K562 (cell line): Measurements from ENCODE around the gene BNIP2. TPM values are rescaled to one million over a fixed set of nuclear protein-coding genes. Genes with fewer than 3 reads are reported as not detected.
A peak's percentile ranks its signal among the peaks of the same experiment; 100 is the strongest.

ENCODE experiments used
- C11orf30 ChIP-seq: fragments of 450-650 bp; IDR thresholded peaks from 2 replicates; pipeline ENCODE4 v1.6.1; 2016; ENCODE audit warnings: low read depth, mild to moderate bottlenecking
- FOXJ3 ChIP-seq: sonication (generic); formaldehyde crosslinking; IDR thresholded peaks from 2 replicates; pipeline ENCODE4 v1.4.0; 2020; ENCODE audit warnings: mild to moderate bottlenecking, missing genetic modification reagents
- GABPA ChIP-seq: fragments of 200-800 bp; sonication (Bioruptor generic); conservative IDR thresholded peaks from 2 replicates; pipeline ENCODE4 v1.6.1; 2016; ENCODE audit warnings: low read depth, missing genetic modification characterization, missing compliant biosample characterization
- HDAC1 ChIP-seq, 2 experiments: fragments of 450-650 bp; IDR thresholded peaks; 2 replicates each; pipeline ENCODE4 v1.6.1; 2016 to 2017; ENCODE audit warnings: inconsistent platforms in 1 of 2, mild to moderate bottlenecking in 1 of 2, moderate library complexity in 1 of 2
- HNRNPK ChIP-seq: fragments of 200-400 bp; formaldehyde crosslinking; IDR thresholded peaks from one replicate; pipeline ENCODE4 v1.6.1; 2018; ENCODE audit warnings: mild to moderate bottlenecking, low read depth, low read length; ENCODE audit not compliant: poor library complexity, severe bottlenecking
- IFI16 ChIP-seq: fragments of 250-450 bp; sonication (Bioruptor Pico); IDR thresholded peaks from 2 replicates; pipeline ENCODE4 v2.1.2; 2022; ENCODE audit warnings: mild to moderate bottlenecking, inconsistent platforms
- JUND ChIP-seq, 2 experiments: IDR thresholded peaks; 2 replicates in 1 of 2; 3 replicates in 1 of 2; pipeline ENCODE4 v1.6.1; 2011; ENCODE audit warnings: borderline replicate concordance in 2 of 2, low read depth in 2 of 2, low read length in 2 of 2, improper control_type of control experiment in 1 of 2, missing biosample characterization in 1 of 2, missing genetic modification characterization in 1 of 2, missing genetic modification reagents in 1 of 2
- KDM1A ChIP-seq, 2 experiments: fragments of 450-650 bp; IDR thresholded peaks; 2 replicates each; pipeline ENCODE4 v1.6.1; 2016; ENCODE audit warnings: mild to moderate bottlenecking in 2 of 2
- MAFF ChIP-seq: IDR thresholded peaks from 2 replicates; pipeline ENCODE4 v1.6.1; 2012; ENCODE audit warnings: low read length, improper control_type of control experiment
- MAFG ChIP-seq: fragments of 450-650 bp; conservative IDR thresholded peaks from 2 replicates; pipeline ENCODE4 v1.6.1; 2016; ENCODE audit warnings: missing genetic modification characterization, missing compliant biosample characterization
- MYBL2 ChIP-seq, 2 experiments: fragments of 450-650 bp in 1 of 2; sonication (generic) in 1 of 2; formaldehyde crosslinking in 1 of 2; IDR thresholded peaks; 2 replicates each; pipeline versions ENCODE4 v1.6.1 to v1.8.1; 2017 to 2022; ENCODE audit warnings: borderline replicate concordance in 1 of 2, inconsistent platforms in 1 of 2, low read depth in 1 of 2, mild to moderate bottlenecking in 1 of 2, missing genetic modification reagents in 1 of 2, moderate library complexity in 1 of 2
- SMAD3 ChIP-seq: fragments of 450-650 bp; formaldehyde crosslinking; conservative IDR thresholded peaks from 2 replicates; pipeline ENCODE4 v1.4.0; 2020; ENCODE audit warnings: mild to moderate bottlenecking
- SMARCA4 ChIP-seq: fragments of 450-650 bp; IDR thresholded peaks from 2 replicates; pipeline ENCODE4 v1.6.1; 2016
- SMARCC2 ChIP-seq: fragments of 450-650 bp; IDR thresholded peaks from 2 replicates; pipeline ENCODE4 v1.6.1; 2017; ENCODE audit warnings: antibody characterized with exemption, moderate library complexity, mild to moderate bottlenecking, low read depth
- SMARCE1 ChIP-seq: fragments of 450-650 bp; IDR thresholded peaks from 2 replicates; pipeline ENCODE4 v1.7.1; 2016; ENCODE audit warnings: mild to moderate bottlenecking
- TCF3 ChIP-seq: sonication (generic); formaldehyde crosslinking; IDR thresholded peaks from 2 replicates; pipeline ENCODE4 v1.4.0; 2020; ENCODE audit warnings: mild to moderate bottlenecking, missing genetic modification reagents
- TFAP4 ChIP-seq: sonication (generic); formaldehyde crosslinking; IDR thresholded peaks from 2 replicates; pipeline ENCODE4 v1.8.0; 2022; ENCODE audit warnings: missing genetic modification reagents, mild to moderate bottlenecking, moderate library complexity, borderline replicate concordance
- TGIF2 ChIP-seq: sonication (generic); formaldehyde crosslinking; IDR thresholded peaks from 2 replicates; pipeline ENCODE4 v1.8.1; 2022; ENCODE audit warnings: mild to moderate bottlenecking, missing genetic modification reagents, moderate library complexity
- THRAP3 ChIP-seq: fragments of 450-650 bp; IDR thresholded peaks from 2 replicates; pipeline ENCODE4 v1.6.1; 2016; ENCODE audit warnings: mild to moderate bottlenecking, inconsistent platforms, borderline replicate concordance
- ZBTB43 ChIP-seq: sonication (generic); formaldehyde crosslinking; IDR thresholded peaks from 2 replicates; pipeline ENCODE4 v1.8.0; 2023; ENCODE audit warnings: mild to moderate bottlenecking, missing genetic modification reagents
- ZNF175 ChIP-seq: fragments of 200-800 bp; sonication (Bioruptor generic); IDR thresholded peaks from 2 replicates; pipeline ENCODE4 v1.6.1; 2016; ENCODE audit warnings: low read depth, mild to moderate bottlenecking, missing genetic modification characterization, missing compliant biosample characterization
- ZNF316 ChIP-seq: fragments of 450-650 bp; IDR thresholded peaks from 2 replicates; pipeline ENCODE4 v1.6.1; 2016
- ZNF583 ChIP-seq: fragments of 250-450 bp; sonication (Bioruptor Pico); IDR thresholded peaks from 2 replicates; pipeline ENCODE4 v1.4.0; 2020
- ZNF655 ChIP-seq: fragments of 250-450 bp; sonication (Bioruptor Pico); IDR thresholded peaks from 2 replicates; pipeline ENCODE4 v1.5.0; 2021
- polyA plus RNA-seq, 8 experiments: library from polyadenylated mRNA; depleted of rRNA in 4 of 8; stranded (reverse) in 5 of 8; unstranded in 3 of 8; fragments of >200 nt; fragmentation: Nextera tagmentation in 2 of 8; fragmentation: Illumina TruSeq in 1 of 8; extraction: Ambion mirVana in 2 of 8; extraction: Trizol in 1 of 8; gene quantifications; 2 replicates each; pipeline versions ENCODE4 v1.2.1 to v1.2.3, GENCODE V29; 2011 to 2014; ENCODE audit warnings: inconsistent platforms in 1 of 8, missing spikeins in 1 of 8
- total RNA-seq, 7 experiments: library from RNA; depleted of rRNA in 6 of 7; stranded (reverse); fragments of >200 nt in 6 of 7; fragmentation: Illumina TruSeq in 2 of 7; extraction: Trizol in 2 of 7; gene quantifications; 2 replicates each; pipeline versions ENCODE4 v1.2.1 to v1.2.3, GENCODE V29; 2011 to 2021; ENCODE audit warnings: low replicate concordance in 1 of 7

BNIP2 gene
- total and polyA plus RNA-seq, 9 of the 15 experiments (the other 6 are each of a cell fraction or from before 2014, with no cell fraction given) = 19.6 to 88.0 (median 52.5) TPM

GRCh38 chr15:59685737-59686297 lies 3.3 kb downstream of the BNIP2 start (continued):
- TF ChIP-seq ZBTB43 (CRISPR knock-in tag) = no peak
- peak in 1 of 2 experiments; percentile 55; a peak in 1 of 4 replicates for TF ChIP-seq HDAC1 (IDR thresholded peaks at IDR 0.05)
- no peak for TF ChIP-seq FOXJ3 (CRISPR knock-in tag)
- TF ChIP-seq GABPA (tag) = peak; percentile 42; the same call in 1 of the 2 replicates
- peak; percentile 51; the same call in 1 of the 2 replicates for TF ChIP-seq TFAP4 (CRISPR knock-in tag)
- TF ChIP-seq MAFF = peak; percentile 50; the same call in 1 of the 2 replicates
- TF ChIP-seq TGIF2 = no peak
- TF ChIP-seq ZNF583 (CRISPR knock-in tag) = peak; percentile 65; the same call in 1 of the 2 replicates
- no peak for TF ChIP-seq ZNF655
- no peak for TF ChIP-seq SMAD3 (CRISPR knock-in tag)
- peak; percentile 66 for TF ChIP-seq TCF3 (CRISPR knock-in tag)
- TF ChIP-seq SMARCC2 = peak; percentile 53; the same call in 1 of the 2 replicates
- peak; percentile 58; the same call in 1 of the 2 replicates for TF ChIP-seq ZNF175 (CRISPR knock-in tag)
- 0 out of 2 replicates have a peak, but pooled peaks have one; percentile 12 for TF ChIP-seq MYBL2 (IDR thresholded peaks at IDR 0.05; ENCODE audit: low read depth)
- no peak for TF ChIP-seq MYBL2 (CRISPR knock-in tag; IDR thresholded peaks at IDR 0.05; ENCODE audit: borderline replicate concordance)
- TF ChIP-seq JUND (IDR thresholded peaks at IDR 0.05; ENCODE audit: borderline replicate concordance, low read depth, low read length) = 0 out of 2 replicates have a peak, but pooled peaks have one; percentile 37
- peak; percentile 38; the same call in 1 of the 3 replicates for TF ChIP-seq JUND (tag; IDR thresholded peaks at IDR 0.05; ENCODE audit: borderline replicate concordance, low read depth, low read length)
- no peak for TF ChIP-seq IFI16 (CRISPR knock-in tag)
- no peak for TF ChIP-seq THRAP3
- TF ChIP-seq HNRNPK = no peak
- peak; percentile 80 to 81; a peak in 3 of 4 replicates for TF ChIP-seq KDM1A (IDR thresholded peaks at IDR 0.05)
- TF ChIP-seq MAFG (tag) = peak; percentile 67
- TF ChIP-seq C11orf30 = peak; percentile 86
- TF ChIP-seq ZNF316 = peak; percentile 90
- peak; percentile 71 for TF ChIP-seq SMARCA4
- TF ChIP-seq SMARCE1 = peak; percentile 58; the same call in 1 of the 2 replicates
